HG02852 (cell line): ENCODE data around the gene TTLL4.
"Not testable (repeated sequence)": the region's sequence is repeated elsewhere in the genome, so short reads cannot be mapped to it uniquely, and the experiment has no call there.

Source experiments
- ATAC-seq: cut with Tn5 transposase; IDR thresholded peaks from one replicate; pipeline ENCODE4 v1.9.1; 2021; ENCODE audit warnings: mild to moderate bottlenecking, moderate library complexity; ENCODE audit not compliant: unreplicated experiment

Gene TTLL4

GRCh38 chr2:218743068-218743467 is 32.4 kb downstream of the TTLL4 start:
- ATAC-seq, result peak; percentile 76

GRCh38 chr2:218744615-218745014 is 34.0 kb downstream of the TTLL4 start:
- ATAC-seq, result no peak

- no peak for ATAC-seq
Observed at GRCh38 chr2:218745160-218745558, 34.5 kb downstream of the TTLL4 start.

- no peak for ATAC-seq
Observed at GRCh38 chr2:218745559-218746469, 35.2 kb downstream of the TTLL4 start.

- ATAC-seq, result no peak
Observed at GRCh38 chr2:218746470-218746795, 35.8 kb downstream of the TTLL4 start.

GRCh38 chr2:218746960-218747359 is 36.3 kb downstream of the TTLL4 start:
- no peak for ATAC-seq

GRCh38 chr2:218748741-218749441 is 38.3 kb downstream of the TTLL4 start:
- ATAC-seq, result no peak

DNA sequence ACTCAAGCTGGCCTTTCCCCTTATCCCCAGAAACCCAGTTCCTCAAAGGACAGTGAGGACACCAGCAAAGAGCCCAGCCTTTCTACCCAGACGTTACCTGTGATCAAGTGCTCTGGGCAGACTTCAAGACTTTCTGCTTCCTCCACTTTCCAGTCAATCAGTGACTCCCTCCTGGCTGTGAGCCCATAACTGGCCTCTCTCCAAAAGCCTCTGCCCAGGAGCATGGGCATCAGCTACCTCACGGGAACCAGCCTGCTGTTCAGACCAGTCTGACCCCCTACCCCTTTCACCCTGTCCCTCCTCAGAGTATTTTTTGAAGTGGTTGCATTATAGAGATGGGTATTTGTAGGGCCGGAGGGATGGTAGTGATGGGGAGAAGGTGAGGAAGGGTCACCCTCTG is 43.6 kb downstream of the TTLL4 start:
- ATAC-seq, result no peak

- no peak for ATAC-seq
Observed at GRCh38 chr2:218754781-218755180, 44.1 kb downstream of the TTLL4 start.

- no peak for ATAC-seq
Observed at GRCh38 chr2:218755198-218755566, 44.5 kb downstream of the TTLL4 start.

GRCh38 chr2:218755567-218756404 is 45.2 kb downstream of the TTLL4 start:
- ATAC-seq, result no peak

DNA sequence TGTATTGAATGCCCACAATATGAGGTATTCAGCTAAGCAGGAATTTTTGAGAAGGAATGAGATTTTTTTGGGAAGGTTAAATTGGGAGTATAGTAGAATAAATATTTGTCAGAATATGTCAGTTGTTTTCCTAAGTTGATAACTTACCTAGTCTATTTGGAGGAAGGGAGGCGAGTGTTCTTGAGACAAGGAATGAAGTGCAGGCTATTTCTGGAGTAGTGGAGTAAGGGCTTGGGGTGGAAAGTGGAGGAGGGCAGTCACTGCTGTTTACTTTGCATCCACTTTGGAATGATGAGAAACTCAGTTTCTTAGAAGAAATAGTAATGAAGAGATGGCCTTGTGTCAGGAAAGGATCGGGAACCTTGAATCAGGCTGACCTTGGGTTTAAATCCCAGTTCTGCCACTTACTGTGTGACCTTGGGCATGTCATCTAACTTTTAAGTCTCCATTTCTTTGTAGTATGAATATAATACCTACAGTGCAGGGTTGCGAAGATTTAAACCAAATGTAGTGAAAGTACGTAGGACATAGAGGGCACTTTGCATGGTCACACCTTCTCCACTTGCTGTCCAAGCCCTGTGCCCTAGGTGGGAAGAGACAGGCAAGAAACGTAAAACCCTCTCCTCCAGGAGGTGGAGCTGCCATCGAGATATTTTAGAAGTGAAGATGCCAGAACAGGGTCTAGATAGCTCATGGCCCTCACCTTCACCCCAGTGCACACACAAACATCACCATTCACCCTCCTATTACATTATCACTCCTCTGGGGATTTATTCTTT is 46.2 kb downstream of the TTLL4 start:
- ATAC-seq, result no peak

GRCh38 chr2:218761795-218762194 is 51.2 kb downstream of the TTLL4 start:
- ATAC-seq, result no peak

DNA sequence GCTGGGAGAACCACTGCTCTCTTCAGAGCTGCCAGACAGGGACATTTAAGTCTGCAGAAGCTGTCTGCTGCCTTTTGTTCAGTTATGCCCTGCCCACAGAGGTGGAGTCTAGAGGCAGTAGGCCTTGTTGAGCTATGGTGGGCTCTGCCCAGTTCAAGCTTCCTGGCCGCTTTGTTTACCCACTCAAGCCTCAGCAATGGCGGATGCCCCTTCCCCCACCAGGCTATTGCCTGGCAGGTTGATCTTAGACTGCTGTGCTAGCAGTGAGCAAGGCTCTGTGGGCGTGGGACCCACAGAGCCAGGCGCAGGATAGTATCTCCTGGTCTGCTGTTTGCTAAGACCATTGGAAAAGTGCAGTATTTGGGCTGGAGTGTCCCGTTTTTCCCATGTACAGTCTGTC is 62.1 kb downstream of the TTLL4 start:
- not testable (repeated sequence) for ATAC-seq

DNA sequence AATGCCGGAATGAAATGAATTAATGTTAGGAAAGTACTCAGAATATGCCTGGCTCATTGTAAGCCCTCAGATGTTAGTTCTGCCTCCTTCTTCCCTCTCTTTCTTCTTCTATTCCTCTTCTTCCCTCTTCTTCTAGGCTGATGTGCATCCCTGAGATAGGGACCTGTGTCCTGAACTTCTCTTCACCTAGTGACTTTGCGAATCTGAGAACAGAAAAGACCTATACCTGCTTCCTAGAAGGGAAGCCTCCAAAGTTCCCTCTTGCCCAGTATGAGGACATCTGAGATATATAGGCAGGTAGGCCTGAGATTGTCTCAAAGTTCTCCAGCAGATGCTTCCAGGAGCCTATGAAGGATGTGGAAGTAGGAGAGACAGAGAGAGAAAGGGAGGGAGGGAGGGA is 63.2 kb downstream of the TTLL4 start:
- no peak for ATAC-seq

DNA sequence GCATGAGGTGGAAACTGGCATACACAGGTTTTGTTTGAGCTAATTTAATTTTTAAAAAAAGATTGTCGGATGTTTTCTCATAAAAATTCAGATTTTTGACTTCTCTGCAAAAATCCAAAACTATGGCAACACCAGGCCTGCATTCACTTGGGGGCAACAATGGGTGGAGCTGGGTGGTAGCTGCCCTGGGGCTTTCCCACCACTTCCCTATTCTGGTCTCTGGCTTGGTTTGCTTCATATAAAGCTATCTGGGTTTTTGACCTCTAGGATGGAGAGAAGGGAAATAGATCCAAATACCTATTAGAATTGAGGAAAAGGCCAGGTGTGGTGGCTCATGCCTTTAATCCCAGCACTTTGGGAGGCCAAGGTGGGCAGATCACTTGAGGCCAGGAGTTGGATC is 65.9 kb downstream of the TTLL4 start:
- ATAC-seq, result no peak

- no peak for ATAC-seq
Observed at GRCh38 chr2:218777276-218777990, 66.8 kb downstream of the TTLL4 start.

DNA sequence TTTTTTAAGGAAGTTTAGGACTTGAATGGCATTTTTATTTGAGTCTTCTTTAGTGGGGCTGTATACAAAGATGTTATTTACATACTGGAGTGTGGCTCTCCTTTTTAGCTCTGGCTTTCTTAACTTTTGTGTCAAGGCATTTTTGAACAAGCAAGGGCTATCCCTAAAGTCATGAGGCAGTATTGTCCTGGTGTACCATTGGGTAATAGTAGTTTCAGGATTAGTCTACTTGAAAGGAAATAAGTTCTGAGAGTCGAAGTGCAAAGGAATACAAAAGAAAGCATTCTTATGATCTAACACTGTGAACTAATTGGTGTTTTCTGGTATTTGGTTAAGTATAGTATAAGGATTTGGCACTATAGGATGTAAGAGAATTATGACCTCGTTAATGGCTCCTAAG is 69.4 kb downstream of the TTLL4 start:
- ATAC-seq, result no peak

- no peak for ATAC-seq
Observed at GRCh38 chr2:218780851-218781690, 70.4 kb downstream of the TTLL4 start.
